Measurements from ENCODE around the gene SH3YL1. TPM values are rescaled to one million over a fixed set of nuclear protein-coding genes. Genes with fewer than 3 reads are reported as not detected.

SH3YL1 gene, protein sequence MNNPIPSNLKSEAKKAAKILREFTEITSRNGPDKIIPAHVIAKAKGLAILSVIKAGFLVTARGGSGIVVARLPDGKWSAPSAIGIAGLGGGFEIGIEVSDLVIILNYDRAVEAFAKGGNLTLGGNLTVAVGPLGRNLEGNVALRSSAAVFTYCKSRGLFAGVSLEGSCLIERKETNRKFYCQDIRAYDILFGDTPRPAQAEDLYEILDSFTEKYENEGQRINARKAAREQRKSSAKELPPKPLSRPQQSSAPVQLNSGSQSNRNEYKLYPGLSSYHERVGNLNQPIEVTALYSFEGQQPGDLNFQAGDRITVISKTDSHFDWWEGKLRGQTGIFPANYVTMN
- 43.5 and 55.0 TPM in 2 replicates for polyA plus RNA-seq

GRCh38 chr2:263774-264492 is at the start of gene SH3YL1:
SH3YL1 (minus strand) TSS chr2:264032; CDS start chr2:263984, 48 bp downstream.

GRCh38 chr2:287911-288757 is 24.3 kb upstream of the SH3YL1 start, which contains the start of gene ALKAL2:
ALKAL2 (minus strand) TSS chr2:288091; CDS start chr2:287835, 256 bp downstream.

GRCh38 chr2:264493-265468 is 949 bp upstream of the SH3YL1 start, which contains the start of gene ACP1:
ACP1 (plus strand) TSS chr2:264947; CDS start chr2:264965, 18 bp downstream.

Other genes with a start within 250 kb of the SH3YL1 start
- 2.0 TPM in 1 of 2 replicates, not detected in the other for gene FAM110C, start 217.5 kb downstream of the SH3YL1 start, polyA plus RNA-seq
- 240 and 279 TPM in 2 replicates for gene ACP1, start 915 bp upstream of the SH3YL1 start, polyA plus RNA-seq
- not detected in 2 replicates for gene ALKAL2, start 24.1 kb upstream of the SH3YL1 start, polyA plus RNA-seq